Measurements from ENCODE around the gene LNP1.

GRCh38 chr3:100427699-100428098 lies 26.4 kb downstream of the LNP1 start:
- TF ChIP-seq EZH2 (IDR thresholded peaks at IDR 0.05; ENCODE audit: borderline replicate concordance) (no peak), EZH2phosphoT487 (IDR thresholded peaks at IDR 0.05; ENCODE audit: low read depth, severe bottlenecking, unreplicated experiment) (no peak)
- TF ChIP-seq, protein P1, sequence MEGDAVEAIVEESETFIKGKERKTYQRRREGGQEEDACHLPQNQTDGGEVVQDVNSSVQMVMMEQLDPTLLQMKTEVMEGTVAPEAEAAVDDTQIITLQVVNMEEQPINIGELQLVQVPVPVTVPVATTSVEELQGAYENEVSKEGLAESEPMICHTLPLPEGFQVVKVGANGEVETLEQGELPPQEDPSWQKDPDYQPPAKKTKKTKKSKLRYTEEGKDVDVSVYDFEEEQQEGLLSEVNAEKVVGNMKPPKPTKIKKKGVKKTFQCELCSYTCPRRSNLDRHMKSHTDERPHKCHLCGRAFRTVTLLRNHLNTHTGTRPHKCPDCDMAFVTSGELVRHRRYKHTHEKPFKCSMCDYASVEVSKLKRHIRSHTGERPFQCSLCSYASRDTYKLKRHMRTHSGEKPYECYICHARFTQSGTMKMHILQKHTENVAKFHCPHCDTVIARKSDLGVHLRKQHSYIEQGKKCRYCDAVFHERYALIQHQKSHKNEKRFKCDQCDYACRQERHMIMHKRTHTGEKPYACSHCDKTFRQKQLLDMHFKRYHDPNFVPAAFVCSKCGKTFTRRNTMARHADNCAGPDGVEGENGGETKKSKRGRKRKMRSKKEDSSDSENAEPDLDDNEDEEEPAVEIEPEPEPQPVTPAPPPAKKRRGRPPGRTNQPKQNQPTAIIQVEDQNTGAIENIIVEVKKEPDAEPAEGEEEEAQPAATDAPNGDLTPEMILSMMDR (IDR thresholded peaks at IDR 0.05; ENCODE audit: poor library complexity): no peak

All from hepatocyte (in vitro differentiated cells).